ENCODE results near the gene DCAF11.

DCAF11 gene

DNA sequence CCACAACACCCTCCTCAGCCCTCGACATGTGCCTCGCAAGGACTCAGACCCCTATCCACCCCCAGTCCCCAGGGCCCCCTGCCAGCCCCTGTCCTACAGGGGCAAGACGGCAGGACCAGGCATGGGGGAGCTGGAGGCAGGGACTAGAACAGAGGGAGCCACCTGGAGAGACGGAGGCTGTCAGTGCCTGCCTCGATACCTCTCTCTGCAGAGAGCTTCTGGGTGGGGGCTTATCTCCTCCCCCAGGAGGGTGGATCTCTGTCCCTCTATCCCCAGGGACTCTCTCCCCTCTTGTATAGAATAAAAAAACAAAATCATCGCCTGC, 45.2 kb upstream of the DCAF11 start:
- Histone ChIP-seq H3F3A (ENCODE audit: insufficient read depth) (no peaks in the 10 kb centered on the region), H3K9me2 (replicated peaks; ENCODE audit: insufficient read depth, low read length) (no peaks in the 10 kb centered on the region), H3K9me3 (ENCODE audit: insufficient read depth, low read length) (no peaks in the 10 kb centered on the region), H3K79me2 (ENCODE audit: insufficient read depth, low read length) (no peaks in the 10 kb centered on the region), H3K27ac (ENCODE audit: low read depth, low read length) (no peak overlapping the region), H3K27me3 (ENCODE audit: low read length) (no peaks in the 10 kb centered on the region), H3K4me3 (ENCODE audit: insufficient read depth, low read length, poor library complexity, severe bottlenecking) (no peak overlapping the region), H3K36me3 (ENCODE audit: low read length) (no peaks in the 10 kb centered on the region), H3K9ac (ENCODE audit: low read length) (no peak overlapping the region), H3K4me2 (ENCODE audit: low read depth, low read length, poor library complexity, severe bottlenecking) (no peak overlapping the region), H2AFZ (ENCODE audit: low read depth, low read length, severe bottlenecking) (no peak overlapping the region), H4K20me1 (ENCODE audit: low read depth, low read length) (no peaks in the 10 kb centered on the region)
- TF ChIP-seq EZH2phosphoT487 (conservative IDR thresholded peaks at IDR 0.05; ENCODE audit: low read length) (no peak), CTCF (IDR thresholded peaks at IDR 0.05; ENCODE audit: insufficient read depth, low read length, poor library complexity, severe bottlenecking) (no peak)

DNA sequence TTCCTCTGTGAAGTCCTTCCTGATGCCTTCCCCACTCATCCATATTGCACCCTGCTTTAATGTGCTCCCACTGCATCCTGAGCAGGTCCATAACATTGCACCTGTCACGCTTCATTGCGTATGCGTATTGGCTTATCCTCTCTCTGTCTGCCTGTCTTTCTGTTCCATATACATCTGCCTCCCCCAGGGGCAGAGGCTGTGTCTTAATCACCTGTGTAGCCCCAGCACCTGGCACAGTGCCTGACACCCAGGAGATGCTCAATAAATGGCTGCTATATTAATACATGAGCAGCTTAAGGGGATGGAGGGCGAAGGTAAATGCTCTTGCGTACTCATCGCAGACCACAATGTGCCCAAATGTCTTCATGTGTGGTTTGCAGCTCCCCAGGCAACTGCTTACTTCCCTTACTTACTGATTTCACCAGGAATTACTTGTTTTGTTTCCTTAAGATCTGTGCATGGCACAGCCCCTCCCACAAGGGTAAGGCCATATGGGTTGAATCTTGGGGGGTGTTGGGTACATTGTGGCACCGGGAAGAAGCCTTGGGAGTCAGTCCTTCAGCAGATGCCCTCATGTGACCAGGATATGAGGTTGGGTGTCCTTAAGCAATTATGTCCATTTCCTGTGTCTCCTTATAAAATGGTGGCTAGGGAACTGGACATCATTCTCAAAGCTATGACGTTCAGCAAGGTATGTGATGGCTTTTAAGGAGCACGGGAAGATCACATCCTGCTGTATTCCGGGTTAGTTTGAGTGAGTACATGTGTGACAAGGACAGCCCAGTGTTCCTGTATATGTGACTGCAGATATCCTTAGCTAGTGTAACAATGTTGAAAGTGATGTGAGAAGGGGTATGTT, 44.1 kb upstream of the DCAF11 start:
- Histone ChIP-seq H3K9me2 (replicated peaks; ENCODE audit: insufficient read depth, low read length) (no peaks in the 10 kb centered on the region), H3K9ac (ENCODE audit: low read length) (no peak overlapping the region), H4K20me1 (ENCODE audit: low read depth, low read length) (no peaks in the 10 kb centered on the region), H3K4me3 (ENCODE audit: insufficient read depth, low read length, poor library complexity, severe bottlenecking) (no peak overlapping the region), H3F3A (ENCODE audit: insufficient read depth) (no peaks in the 10 kb centered on the region), H3K27me3 (ENCODE audit: low read length) (no peaks in the 10 kb centered on the region), H3K27ac (ENCODE audit: low read depth, low read length) (no peak overlapping the region), H3K4me2 (ENCODE audit: low read depth, low read length, poor library complexity, severe bottlenecking) (no peak overlapping the region), H3K36me3 (ENCODE audit: low read length) (no peaks in the 10 kb centered on the region), H3K9me3 (ENCODE audit: insufficient read depth, low read length) (no peaks in the 10 kb centered on the region), H3K79me2 (ENCODE audit: insufficient read depth, low read length) (no peaks in the 10 kb centered on the region), H2AFZ (ENCODE audit: low read depth, low read length, severe bottlenecking) (no peak overlapping the region)
- no peak for TF ChIP-seq EZH2phosphoT487 (conservative IDR thresholded peaks at IDR 0.05; ENCODE audit: low read length)
- TF ChIP-seq CTCF (IDR thresholded peaks at IDR 0.05; ENCODE audit: insufficient read depth, low read length, poor library complexity, severe bottlenecking), result no peak

DNA sequence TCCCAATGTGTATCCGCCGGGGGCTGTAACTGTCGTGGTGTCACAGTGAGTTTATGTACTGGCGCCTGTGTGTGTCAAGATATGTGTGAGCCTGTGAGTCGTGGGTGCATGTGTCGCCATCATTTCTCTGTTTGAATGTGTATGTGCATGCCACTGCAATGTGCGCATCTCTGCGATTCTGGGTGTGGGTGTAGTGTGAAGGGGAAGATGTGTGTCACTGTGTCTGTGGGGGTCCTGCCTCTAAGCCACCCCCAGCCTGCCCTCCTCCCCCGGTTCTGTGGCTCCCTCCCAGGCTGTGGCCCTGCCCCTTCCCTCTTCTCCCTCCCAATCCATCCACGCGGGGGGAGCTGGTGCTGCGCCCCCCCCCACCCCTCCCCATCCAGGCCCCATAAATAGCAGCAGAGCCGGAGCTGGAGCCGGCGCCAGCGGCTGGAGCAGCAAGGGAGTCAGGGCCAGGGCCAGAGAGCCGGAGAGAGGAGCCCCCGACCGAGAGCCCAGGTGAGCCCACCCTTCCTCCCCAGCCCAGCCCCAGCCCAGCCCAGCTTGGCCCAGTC, 43.4 kb upstream of the DCAF11 start, which contains the start of gene CPNE6:
CPNE6 (plus strand) TSS at position 419 of the 554 bp plus-strand sequence. CDS start 1,375 bp downstream, outside the sequence.
- H4K20me1 ChIP-seq (ENCODE audit: low read depth, low read length), result no peaks in the 10 kb centered on the region
- TF ChIP-seq EZH2phosphoT487 (conservative IDR thresholded peaks at IDR 0.05; ENCODE audit: low read length), result no peak
- TF ChIP-seq CTCF (IDR thresholded peaks at IDR 0.05; ENCODE audit: insufficient read depth, low read length, poor library complexity, severe bottlenecking), result no peak
- H3K27me3 ChIP-seq (ENCODE audit: low read length), result no peaks in the 10 kb centered on the region
- no peak within 1 kb of the TSS for H3K4me3 ChIP-seq (ENCODE audit: insufficient read depth, low read length, poor library complexity, severe bottlenecking)
- H3K79me2 ChIP-seq (ENCODE audit: insufficient read depth, low read length), result no peaks in the 10 kb centered on the region
- H3K36me3 ChIP-seq (ENCODE audit: low read length), result no peaks in the 10 kb centered on the region
- H3K9me2 ChIP-seq (replicated peaks; ENCODE audit: insufficient read depth, low read length), result no peaks in the 10 kb centered on the region
- no peak within 1 kb of the TSS for H3K4me2 ChIP-seq (ENCODE audit: low read depth, low read length, poor library complexity, severe bottlenecking)
- no peaks in the 10 kb centered on the region for H3K9me3 ChIP-seq (ENCODE audit: insufficient read depth, low read length)
- H3F3A ChIP-seq (ENCODE audit: insufficient read depth), result no peaks in the 10 kb centered on the region
- no peak within 1 kb of the TSS for H3K27ac ChIP-seq (ENCODE audit: low read depth, low read length)
- no peak within 1 kb of the TSS for H2AFZ ChIP-seq (ENCODE audit: low read depth, low read length, severe bottlenecking)
- H3K9ac ChIP-seq (ENCODE audit: low read length), result no peak within 1 kb of the TSS
